Breast epithelium (tissue), 4 donors: ENCODE measurements around the gene CBX1. TPM values are rescaled to one million over a fixed set of nuclear protein-coding genes. Genes with fewer than 3 reads are reported as not detected.

Experiments used
- DNase-seq, 2 donors: peaks; one replicate each; pipeline ENCODE4 v3.0.0-alpha.2; 2019; ENCODE audit warnings: low spot score in 2 of 2
- H3K27ac ChIP-seq, 2 donors: fragments of 200-600 bp; sonication (generic) in 1 of 2; one replicate each; pipeline ENCODE4 v1.5.1; 2016 to 2019; ENCODE audit warnings: mild to moderate bottlenecking in 1 of 2
- H3K27me3 ChIP-seq, 2 donors: fragments of 200-600 bp; sonication (generic) in 1 of 2; one replicate each; pipeline versions ENCODE4 v1.5.1 to v1.6.0; 2017 to 2019; ENCODE audit warnings: control low read depth in 1 of 2, mild to moderate bottlenecking in 1 of 2
- H3K36me3 ChIP-seq: fragments of 200-600 bp; one replicate; pipeline ENCODE4 v1.5.1; 2019
- H3K4me1 ChIP-seq, 2 donors: fragments of 200-600 bp; sonication (generic); one replicate each; pipeline ENCODE4 v1.5.1; 2016 to 2019; ENCODE audit warnings: control low read depth in 1 of 2
- H3K4me3 ChIP-seq, 3 donors: fragments of 200-600 bp; sonication (generic); 1 replicate in 2 of 3; 2 replicates in 1 of 3; pipeline ENCODE4 v1.5.1; 2016 to 2019; ENCODE audit warnings: mild to moderate bottlenecking in 3 of 3, moderate library complexity in 2 of 3
- H3K9me3 ChIP-seq, 2 donors: fragments of 200-600 bp; sonication (generic) in 1 of 2; one replicate each; pipeline ENCODE4 v1.5.1; 2016 to 2019; ENCODE audit warnings: control low read depth in 1 of 2
- CTCF ChIP-seq, 3 donors: fragments of 450-650 bp; IDR thresholded peaks; one replicate each; pipeline ENCODE4 v1.5.1; 2016 to 2017; ENCODE audit warnings: antibody characterized with exemption in 3 of 3, mild to moderate bottlenecking in 3 of 3, moderate library complexity in 3 of 3
- POLR2A ChIP-seq: fragments of 450-650 bp; IDR thresholded peaks from one replicate; pipeline ENCODE4 v1.6.1; 2016; ENCODE audit warnings: antibody characterized with exemption, mild to moderate bottlenecking, moderate library complexity
- POLR2AphosphoS5 ChIP-seq, 3 donors: sonication (generic); formaldehyde crosslinking; IDR thresholded peaks; one replicate each; pipeline ENCODE4 v1.6.1; 2017; ENCODE audit warnings: antibody characterized with exemption in 3 of 3
- intact Hi-C: fragments of 100-400 bp; cut with DNase I; formaldehyde crosslinking; loops from one replicate; pipeline ENCODE4 v1.15.1; 2023; ENCODE audit warnings: low total_unique reads
- total RNA-seq, 3 donors: library from RNA; depleted of rRNA; stranded (reverse); fragments of >200 nt; gene quantifications; one replicate each; pipeline ENCODE4 v1.1.0, GENCODE V29; 2016

The CBX1 gene
- total RNA-seq, 3 donors from 2014 or later: 29.0 to 45.8 (median 45.2) TPM

- no peaks in the 10 kb centered on the region for H3K9me3 ChIP-seq
- intact Hi-C loops: no loop called here
- H3K27ac ChIP-seq: no peak overlapping the region
- H3K4me3 ChIP-seq: no peak overlapping the region
- no peaks in the 10 kb centered on the region for H3K27me3 ChIP-seq
- DNase-seq: no peak
- no peaks in the 10 kb centered on the region for H3K4me1 ChIP-seq
- H3K36me3 ChIP-seq: no peaks in the 10 kb centered on the region
- TF ChIP-seq CTCF (IDR thresholded peaks at IDR 0.05) (no peak), POLR2A (no peak), POLR2AphosphoS5 (IDR thresholded peaks at IDR 0.05) (no peak)
Observed at GRCh38 chr17:48137656-48138055, 36.4 kb upstream of the CBX1 start.

DNA sequence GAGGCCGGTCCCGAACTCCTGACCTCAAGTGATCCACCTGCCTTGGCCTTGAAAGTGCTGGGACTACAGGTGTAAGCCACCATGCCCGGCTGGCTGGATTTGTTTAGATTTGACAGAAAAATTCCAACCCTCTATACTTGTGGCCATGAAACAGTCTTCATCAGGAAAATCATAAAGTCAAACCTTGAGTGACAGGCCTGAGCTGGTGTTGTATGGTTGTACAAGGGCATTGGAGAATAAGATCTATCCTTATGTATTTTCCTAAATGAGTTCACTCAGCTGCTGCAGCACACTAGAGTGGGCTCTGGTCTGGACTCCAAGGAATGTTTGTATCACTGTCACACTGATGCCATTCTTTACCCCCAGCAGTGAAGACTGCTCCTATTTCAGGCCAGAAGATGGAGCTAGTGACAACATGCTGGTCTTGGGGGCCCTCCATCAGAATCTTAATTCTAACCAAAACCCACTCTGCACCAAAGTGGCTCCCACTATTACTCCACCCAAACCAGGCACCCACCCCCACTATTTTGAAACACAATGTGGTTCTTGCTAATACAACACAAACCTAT, 33.7 kb upstream of the CBX1 start:
- Histone ChIP-seq H3K9me3 (no peaks in the 10 kb centered on the region), H3K4me1 (no peaks in the 10 kb centered on the region), H3K36me3 (no peaks in the 10 kb centered on the region), H3K4me3 (no peak overlapping the region), H3K27me3 (no peaks in the 10 kb centered on the region), H3K27ac (no peak overlapping the region)
- TF ChIP-seq CTCF (IDR thresholded peaks at IDR 0.05): no peak
- TF ChIP-seq POLR2A: no peak
- no peak for TF ChIP-seq POLR2AphosphoS5 (IDR thresholded peaks at IDR 0.05)
- no peak for DNase-seq
- intact Hi-C loops: no loop called here

DNA sequence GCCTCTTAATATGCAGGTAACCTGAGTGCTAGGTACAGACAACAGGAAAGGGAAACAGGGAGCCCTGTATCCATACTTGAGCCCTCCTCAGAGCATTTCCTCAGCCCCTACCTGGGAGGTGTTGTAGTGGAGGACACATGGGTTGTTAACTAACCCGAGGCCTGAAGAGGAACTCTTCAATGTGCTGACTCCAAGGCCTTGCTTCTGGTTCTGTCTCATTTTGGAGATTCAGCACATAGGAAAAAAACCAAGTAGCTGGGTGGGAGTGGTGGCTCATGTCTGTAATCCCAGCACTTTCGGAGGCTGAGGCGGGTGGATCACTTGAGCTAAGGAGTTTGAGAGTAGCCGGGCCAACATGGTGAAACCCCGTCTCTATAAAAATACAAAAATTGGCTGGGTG, 31.1 kb upstream of the CBX1 start:
- Histone ChIP-seq H3K27me3 (no peaks in the 10 kb centered on the region), H3K36me3 (no peaks in the 10 kb centered on the region), H3K4me1 (no peaks in the 10 kb centered on the region), H3K4me3 (no peak overlapping the region), H3K27ac (no peak overlapping the region), H3K9me3 (no peaks in the 10 kb centered on the region)
- TF ChIP-seq CTCF (IDR thresholded peaks at IDR 0.05): no peak
- no peak for TF ChIP-seq POLR2AphosphoS5 (IDR thresholded peaks at IDR 0.05)
- no peak for TF ChIP-seq POLR2A
- no peak for DNase-seq
- intact Hi-C loops: no loop called here

DNA sequence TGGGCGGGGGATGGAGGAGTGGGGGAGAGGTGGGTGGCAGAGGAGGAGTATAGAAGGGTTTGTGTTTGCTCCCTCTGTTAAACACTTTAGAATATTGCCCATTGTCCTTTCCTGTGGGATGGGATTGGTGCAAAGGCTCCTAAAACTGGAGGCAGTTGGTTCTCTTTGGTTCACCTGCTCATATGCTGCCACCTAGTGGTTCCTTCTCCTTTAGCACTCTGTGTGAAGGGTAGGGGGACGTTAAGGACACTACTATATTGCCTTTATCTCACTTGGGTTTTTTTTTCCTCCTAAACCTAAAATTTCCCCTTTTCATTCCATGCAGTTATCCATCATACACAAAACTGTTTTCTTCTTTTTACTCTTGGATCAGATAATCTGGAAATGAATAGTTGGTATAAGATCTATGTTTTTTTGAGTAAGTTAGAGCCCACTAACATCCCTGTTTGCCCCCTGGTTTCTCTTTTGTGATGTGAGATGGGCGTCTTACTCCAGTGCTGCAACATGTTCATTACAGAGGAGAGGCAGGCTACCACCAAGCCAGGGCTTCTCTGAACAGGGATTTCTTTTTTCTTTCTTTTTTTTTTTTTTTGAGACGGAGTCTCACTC, 30.0 kb upstream of the CBX1 start:
- no peaks in the 10 kb centered on the region for H3K4me1 ChIP-seq
- peak in 1 of 2 donors; percentile 44 for DNase-seq
- intact Hi-C loops: no loop called here

More for the DNA sequence above, 30.0 kb upstream of the CBX1 start:
- no peak overlapping the region for H3K27ac ChIP-seq
- no peaks in the 10 kb centered on the region for H3K27me3 ChIP-seq
- no peak overlapping the region for H3K4me3 ChIP-seq
- no peaks in the 10 kb centered on the region for H3K36me3 ChIP-seq
- TF ChIP-seq POLR2A: no peak
- no peak for TF ChIP-seq POLR2AphosphoS5 (IDR thresholded peaks at IDR 0.05)
- TF ChIP-seq CTCF (IDR thresholded peaks at IDR 0.05): peak; percentile 57 to 85 (median 79)
- no peaks in the 10 kb centered on the region for H3K9me3 ChIP-seq
